Activated CD8-positive, alpha-beta memory T cell treated with anti-CD3 and anti-CD28 coated beads for 48 hours (primary cell): ENCODE results near the gene NPC1.
"Not testable (repeated sequence)": the region's sequence is repeated elsewhere in the genome, so short reads cannot be mapped to it uniquely, and the experiment has no call there.

Experiments
- DNase-seq, 3 experiments: peaks; one replicate each; pipeline ENCODE4 v3.0.0-alpha.2; 2020; ENCODE audit warnings: low read depth in 2 of 3, low spot score in 2 of 3

NPC1 gene

GRCh38 chr18:23524213-23524707, 62.0 kb downstream of the NPC1 start:
- no peak for DNase-seq

DNA sequence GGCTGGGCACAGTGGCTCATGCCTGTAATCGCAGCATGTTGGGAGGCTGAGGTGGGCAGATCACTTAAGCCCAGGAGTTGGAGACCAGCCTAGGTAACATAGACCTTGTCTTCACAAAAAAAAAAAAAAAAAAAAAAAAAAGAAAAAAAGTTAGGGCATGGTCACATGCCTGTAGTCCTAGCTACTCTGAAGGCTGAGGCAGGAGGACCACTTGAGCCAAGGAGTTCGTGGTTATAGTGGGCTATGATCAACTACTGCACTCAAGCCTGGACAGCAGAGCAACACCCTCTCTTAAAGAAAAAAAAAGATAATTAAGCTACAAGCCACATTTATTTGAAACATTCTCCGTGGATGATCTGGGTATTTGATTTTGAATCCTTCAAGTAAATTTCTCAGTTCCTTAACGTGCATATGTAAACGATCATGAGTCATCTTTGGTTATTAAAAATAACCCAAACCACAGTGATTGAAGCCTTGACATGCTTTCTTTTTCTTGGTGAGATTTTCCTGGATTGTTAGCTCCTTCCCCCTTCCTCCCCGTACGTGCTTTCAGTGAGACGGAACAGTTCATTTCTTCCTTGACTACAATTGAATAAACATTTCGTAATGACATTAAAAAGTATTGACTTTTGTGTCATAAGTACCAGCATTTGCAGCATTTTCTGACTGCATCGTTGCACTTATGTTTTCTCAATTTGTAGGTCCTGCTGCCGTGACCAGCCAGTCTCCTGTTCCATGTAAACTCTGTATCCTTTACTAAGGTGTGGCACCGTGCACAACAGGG, 62.7 kb downstream of the NPC1 start:
- DNase-seq: no peak

GRCh38 chr18:23521907-23522306, 64.4 kb downstream of the NPC1 start:
- no peak for DNase-seq

DNA sequence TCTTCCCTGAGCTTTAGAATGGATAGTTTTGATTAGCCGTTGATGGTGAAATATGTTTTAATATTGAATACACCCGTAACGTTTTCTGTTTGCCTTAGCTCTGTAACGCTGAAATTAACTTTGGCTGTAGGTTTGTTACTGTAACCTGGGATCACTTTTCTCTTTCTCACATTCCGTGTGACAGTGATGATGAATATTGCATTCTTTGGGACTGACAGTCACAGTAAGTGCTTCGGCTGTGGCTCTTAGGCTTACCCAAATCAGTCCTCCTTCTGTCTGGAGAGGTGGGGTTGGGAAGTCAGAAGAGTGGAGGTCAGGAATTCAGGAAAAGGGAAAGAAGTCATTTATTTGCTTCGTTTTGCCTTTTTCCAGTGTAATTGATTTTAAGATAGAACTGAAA, 65.0 kb downstream of the NPC1 start:
- DNase-seq: no peak

DNA sequence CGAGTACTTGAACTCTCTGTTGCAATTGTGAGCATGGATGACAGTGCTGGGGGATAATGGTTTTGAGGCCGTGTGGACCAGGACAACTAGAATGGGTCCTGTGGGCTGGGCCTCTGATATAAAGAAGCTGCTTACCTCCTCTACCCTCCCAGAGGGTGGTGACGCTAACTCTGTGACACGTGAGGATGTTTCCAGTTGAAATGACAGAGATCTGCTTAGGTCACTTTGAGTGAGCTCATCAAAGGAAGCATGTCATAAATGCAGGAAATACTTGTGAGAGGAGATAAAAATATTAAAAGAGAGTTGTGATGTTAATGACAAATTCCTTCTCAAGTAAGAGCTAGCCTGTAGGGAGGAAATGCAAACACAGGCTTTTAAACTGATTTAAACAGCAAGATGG, 66.6 kb downstream of the NPC1 start:
- no peak for DNase-seq

DNA sequence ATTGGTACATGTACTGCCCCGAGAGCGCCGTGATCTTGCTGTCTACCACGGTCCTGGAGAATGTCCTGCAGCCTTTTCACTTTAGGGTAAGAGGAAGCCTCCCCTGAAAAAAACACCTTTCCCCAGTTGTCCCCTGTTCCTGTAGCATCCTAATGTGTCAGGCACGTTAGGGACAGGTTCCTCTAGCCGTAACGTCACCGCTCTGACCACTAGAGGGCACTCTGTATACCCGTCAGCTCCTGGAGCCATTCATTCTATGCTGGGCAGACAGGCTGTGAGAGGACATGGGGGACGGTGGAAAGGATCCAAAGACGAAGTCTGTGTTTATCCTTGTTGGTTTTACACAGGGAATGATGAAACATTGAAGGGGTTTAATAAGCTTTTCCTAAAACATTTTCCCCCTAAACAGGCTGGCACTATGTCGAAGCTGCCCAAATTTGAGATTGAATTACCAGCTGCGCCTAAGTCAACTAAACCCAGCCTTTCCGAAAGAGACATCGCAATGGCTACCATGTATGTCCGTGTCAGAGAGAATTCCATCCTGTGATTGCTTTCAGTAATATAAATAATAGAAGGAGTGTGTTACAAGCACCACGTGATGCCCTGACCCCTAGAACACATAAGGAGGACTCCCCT, 70.3 kb downstream of the NPC1 start:
- DNase-seq: peak; percentile 16 to 49 (median 27)

DNA sequence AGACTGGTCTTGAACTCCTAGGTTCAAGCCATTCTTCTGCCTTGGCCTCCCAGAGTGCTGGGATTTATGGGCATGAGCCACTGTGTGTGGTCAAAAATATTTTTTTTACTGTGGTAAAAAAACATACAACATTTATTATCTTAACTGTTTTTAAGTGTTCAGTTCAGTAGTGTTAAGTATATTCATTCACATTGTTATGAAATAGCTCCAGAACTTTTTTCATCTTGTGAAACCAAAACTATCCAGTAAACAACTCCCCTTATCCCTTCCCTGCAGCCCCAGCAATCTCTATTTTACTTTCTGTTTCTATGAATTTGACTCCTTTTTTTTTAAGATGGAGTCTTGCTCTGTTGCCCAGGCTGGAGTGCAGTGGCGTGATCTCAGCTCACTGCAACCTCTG, 73.7 kb downstream of the NPC1 start:
- DNase-seq: no peak

DNA sequence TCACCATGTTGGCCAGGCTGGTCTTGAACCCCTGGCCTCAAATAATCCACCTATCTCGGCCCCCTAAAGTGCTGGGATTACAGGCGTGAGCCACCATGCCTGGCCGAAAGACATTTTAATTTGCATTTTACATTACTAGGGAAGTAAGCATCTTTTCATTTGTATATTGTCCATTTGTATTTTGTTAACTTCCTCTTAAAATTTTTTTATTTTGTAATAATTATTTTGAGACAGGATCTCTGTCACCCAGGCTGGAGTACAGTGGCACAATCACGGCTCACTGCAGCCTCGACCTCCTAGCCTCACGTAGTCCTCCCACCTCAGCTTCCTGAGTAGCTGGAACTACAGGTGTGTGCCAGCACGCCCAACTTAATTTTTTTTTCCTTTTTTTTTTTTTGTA, 74.1 kb downstream of the NPC1 start:
- not testable (repeated sequence) for DNase-seq

DNA sequence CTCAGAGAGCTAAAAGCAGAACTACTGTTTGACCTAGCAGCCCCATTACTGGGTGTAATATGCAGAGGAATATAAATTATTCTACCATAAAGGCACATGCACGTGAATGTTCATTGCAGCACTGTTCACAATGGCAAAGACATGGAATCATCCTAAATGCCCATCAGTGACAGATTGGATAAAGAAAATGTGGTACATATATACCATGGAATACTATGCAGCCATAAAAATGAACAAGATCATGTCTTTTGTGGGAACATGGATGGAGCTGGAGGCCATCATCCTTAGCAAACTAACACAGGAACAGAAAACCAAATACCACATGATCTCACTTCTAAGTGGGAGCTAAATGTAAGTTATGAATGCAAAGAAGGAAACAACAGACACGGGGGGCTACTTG, 75.4 kb downstream of the NPC1 start:
- not testable (repeated sequence) for DNase-seq

DNA sequence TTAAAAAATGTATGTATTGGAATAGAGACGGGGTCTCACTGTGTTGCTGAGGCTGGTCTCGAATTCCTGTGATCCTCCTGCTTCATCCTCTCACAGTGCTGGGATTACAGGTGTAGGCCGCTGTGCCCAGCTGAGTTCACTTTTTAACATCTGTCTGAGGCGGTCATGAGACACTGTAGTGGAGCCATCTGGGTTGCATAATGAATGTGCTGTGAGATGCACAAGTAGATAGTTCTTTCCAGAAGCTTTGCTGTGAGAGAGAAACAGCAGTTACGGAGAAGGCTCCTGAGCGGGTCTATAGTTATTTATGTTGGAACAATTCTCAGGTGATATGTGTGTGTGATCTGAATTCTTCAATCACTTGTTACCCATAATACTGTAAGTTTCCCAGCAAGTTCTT, 79.9 kb downstream of the NPC1 start:
- DNase-seq: no peak

- DNase-seq: no peak
Measured at GRCh38 chr18:23504720-23505119, 81.6 kb downstream of the NPC1 start.

DNA sequence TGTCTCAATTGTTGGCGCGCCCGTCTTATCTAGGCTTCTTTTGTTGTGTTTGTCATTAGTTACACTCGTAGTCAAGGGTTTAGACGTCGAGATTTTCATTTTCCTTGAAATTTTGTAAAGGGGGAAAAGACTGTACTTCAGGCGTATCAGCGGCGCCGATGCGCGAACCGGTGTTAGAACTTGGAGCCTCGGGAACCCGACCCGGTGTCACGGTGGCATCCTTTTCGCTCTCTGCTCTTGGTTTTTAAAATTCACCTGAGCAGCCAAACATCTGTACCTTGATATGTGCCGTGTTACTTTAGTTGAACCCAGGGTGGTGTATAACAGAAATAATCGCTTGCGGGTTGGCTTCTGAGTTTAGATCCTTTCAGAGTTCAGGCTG, 82.4 kb downstream of the NPC1 start:
- no peak for DNase-seq

DNA sequence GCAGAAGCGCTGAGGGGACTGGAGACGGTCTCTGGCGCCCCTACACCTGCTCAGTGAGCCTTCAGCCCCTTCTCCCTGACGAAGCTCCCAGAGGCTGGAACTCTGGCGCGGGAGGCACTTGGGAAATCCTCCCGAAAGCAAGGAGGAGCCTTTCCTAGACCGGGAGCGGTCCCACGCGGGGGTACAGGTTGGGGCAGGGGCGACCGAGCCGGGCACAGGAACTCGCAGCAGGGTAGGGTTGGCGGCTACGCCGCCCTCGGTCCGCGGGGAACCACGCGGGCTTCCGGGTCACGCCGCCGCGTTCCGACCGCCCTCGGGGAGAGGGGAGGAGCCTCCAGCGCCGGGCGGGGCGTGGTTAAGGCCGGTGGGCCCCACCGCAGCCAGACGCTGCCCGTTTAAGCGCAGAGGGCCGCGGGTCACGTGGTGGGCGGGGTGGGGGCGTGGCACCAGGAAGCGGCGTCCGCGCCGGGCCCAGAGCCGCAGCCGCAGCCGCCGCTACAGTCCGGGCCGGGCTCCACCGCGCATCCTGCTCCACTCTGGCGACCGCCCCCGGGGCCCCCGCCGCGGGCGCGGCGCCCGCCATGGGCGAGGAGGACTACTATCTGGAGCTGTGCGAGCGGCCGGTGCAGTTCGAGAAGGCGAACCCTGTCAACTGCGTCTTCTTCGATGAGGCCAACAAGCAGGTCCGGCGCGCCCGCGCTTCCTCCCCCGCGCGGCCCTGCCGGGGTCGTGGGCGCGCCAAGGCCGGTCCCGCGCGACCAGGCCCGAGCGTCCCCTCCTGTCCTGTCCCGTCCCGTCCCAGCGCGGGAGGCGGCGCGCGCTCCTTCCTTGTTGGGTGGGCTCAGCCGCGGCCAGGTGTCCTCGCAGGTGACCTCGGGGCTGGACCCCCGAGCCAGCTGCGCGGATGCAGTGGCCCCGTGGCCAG, 83.0 kb downstream of the NPC1 start, which contains the start of gene RMC1:
TSS of gene RMC1 (plus strand) at position 474 of the 925 bp plus-strand sequence. CDS start at position 582, 108 bp downstream.
- peak; percentile 93 to 97 (median 93) for DNase-seq

DNA sequence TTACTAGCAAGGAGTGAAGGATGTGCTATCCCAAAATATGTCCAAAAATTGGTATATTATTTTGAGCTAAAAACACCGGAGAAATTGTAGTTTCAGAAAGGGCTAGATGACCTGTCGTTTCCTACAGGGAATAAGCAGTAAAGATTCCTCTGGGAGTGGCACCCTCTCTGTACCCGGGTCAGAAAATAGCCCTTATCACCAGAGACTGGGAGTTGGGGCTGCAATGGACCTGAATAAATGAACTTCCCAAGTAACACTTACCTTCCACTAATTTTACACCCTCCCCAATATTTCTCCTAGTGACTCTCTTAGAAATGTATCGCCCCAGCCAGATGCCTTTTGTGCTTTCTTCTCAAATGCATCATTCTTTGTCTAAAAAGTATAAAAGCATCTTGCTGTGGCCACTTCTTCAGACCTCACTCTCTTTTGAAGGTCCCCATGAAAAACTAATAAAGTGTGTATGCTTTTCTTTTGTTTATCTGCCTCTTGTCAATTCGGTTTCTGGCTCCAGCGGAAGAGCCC, 83.7 kb downstream of the NPC1 start:
- DNase-seq: no peak

GRCh38 chr18:23501626-23502025, 84.7 kb downstream of the NPC1 start:
- DNase-seq: no peak

- DNase-seq: no peak
Measured at GRCh38 chr18:23499291-23499781, 87.0 kb downstream of the NPC1 start.

- DNase-seq: peak in 1 of 3 experiments; percentile 23
Measured at GRCh38 chr18:23498877-23499276, 87.4 kb downstream of the NPC1 start.

- DNase-seq: no peak
Measured at GRCh38 chr18:23498117-23498516, 88.2 kb downstream of the NPC1 start.

DNA sequence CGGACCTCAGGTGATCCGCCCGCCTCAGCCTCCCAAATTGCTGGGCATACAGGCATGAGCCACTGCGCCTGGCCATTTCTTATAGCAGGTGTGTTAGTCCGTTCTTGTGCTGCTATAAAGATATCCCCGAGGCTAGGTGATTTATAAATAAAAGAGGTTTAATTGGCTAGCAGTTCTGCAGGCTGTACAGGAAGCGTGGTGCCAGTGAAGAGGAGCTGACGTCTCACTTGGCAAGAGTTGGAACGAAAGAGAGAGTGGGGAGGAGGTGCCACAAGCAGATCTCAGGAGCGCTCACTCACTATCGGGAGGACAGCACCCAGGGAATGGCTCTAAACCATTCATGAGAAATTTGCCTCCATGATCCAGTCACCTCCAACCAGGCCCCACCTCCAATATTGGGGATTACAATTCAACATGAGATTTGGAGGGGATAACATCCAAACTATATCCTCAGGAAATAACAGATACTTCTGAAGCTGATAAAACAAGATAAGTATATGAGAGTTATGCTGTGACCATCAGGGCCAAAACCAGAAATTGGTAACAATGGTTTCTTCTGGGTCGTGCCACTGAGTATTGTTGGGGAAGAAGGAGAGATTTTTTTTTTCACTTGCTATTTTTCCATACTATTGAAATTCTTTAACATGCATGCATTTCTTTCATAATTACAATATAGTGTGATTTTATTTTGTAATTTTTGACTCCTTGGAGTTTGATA, 90.4 kb downstream of the NPC1 start:
- DNase-seq: no peak

DNA sequence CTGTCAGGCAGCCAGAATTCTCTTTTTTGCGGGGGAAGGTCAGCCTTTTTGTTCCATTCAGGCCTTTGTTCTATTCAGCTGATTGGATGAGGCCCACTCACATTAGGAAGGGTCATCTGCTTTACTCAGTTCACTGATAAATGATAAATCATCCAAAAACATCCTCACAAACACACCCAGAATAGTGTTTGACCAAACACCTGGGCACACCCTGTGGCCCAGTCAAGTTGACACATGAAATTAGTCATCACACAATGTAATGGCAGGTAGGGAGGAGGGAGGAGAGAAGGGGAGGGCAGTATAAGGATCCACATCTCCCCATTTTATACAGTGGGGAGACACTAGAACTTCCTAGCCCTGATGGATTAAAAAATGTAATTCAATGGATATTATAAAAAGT, 91.3 kb downstream of the NPC1 start:
- no peak for DNase-seq
